Breast epithelium (tissue), 4 donors: Measurements from ENCODE around the gene C6orf89. TPM values are rescaled to one million over a fixed set of nuclear protein-coding genes. Genes with fewer than 3 reads are reported as not detected.

ENCODE experiments used
- DNase-seq, 2 donors: peaks; one replicate each; pipeline ENCODE4 v3.0.0-alpha.2; 2019; ENCODE audit warnings: low spot score in 2 of 2
- H3K27ac ChIP-seq, 2 donors: fragments of 200-600 bp; sonication (generic) in 1 of 2; one replicate each; pipeline ENCODE4 v1.5.1; 2016 to 2019; ENCODE audit warnings: mild to moderate bottlenecking in 1 of 2
- H3K27me3 ChIP-seq, 2 donors: fragments of 200-600 bp; sonication (generic) in 1 of 2; one replicate each; pipeline versions ENCODE4 v1.5.1 to v1.6.0; 2017 to 2019; ENCODE audit warnings: control low read depth in 1 of 2, mild to moderate bottlenecking in 1 of 2
- H3K36me3 ChIP-seq: fragments of 200-600 bp; one replicate; pipeline ENCODE4 v1.5.1; 2019
- H3K4me1 ChIP-seq, 2 donors: fragments of 200-600 bp; sonication (generic); one replicate each; pipeline ENCODE4 v1.5.1; 2016 to 2019; ENCODE audit warnings: control low read depth in 1 of 2
- H3K4me3 ChIP-seq, 3 donors: fragments of 200-600 bp; sonication (generic); 1 replicate in 2 of 3; 2 replicates in 1 of 3; pipeline ENCODE4 v1.5.1; 2016 to 2019; ENCODE audit warnings: mild to moderate bottlenecking in 3 of 3, moderate library complexity in 2 of 3
- H3K9me3 ChIP-seq, 2 donors: fragments of 200-600 bp; sonication (generic) in 1 of 2; one replicate each; pipeline ENCODE4 v1.5.1; 2016 to 2019; ENCODE audit warnings: control low read depth in 1 of 2
- CTCF ChIP-seq, 3 donors: fragments of 450-650 bp; IDR thresholded peaks; one replicate each; pipeline ENCODE4 v1.5.1; 2016 to 2017; ENCODE audit warnings: antibody characterized with exemption in 3 of 3, mild to moderate bottlenecking in 3 of 3, moderate library complexity in 3 of 3
- POLR2A ChIP-seq: fragments of 450-650 bp; IDR thresholded peaks from one replicate; pipeline ENCODE4 v1.6.1; 2016; ENCODE audit warnings: antibody characterized with exemption, mild to moderate bottlenecking, moderate library complexity
- POLR2AphosphoS5 ChIP-seq, 3 donors: sonication (generic); formaldehyde crosslinking; IDR thresholded peaks; one replicate each; pipeline ENCODE4 v1.6.1; 2017; ENCODE audit warnings: antibody characterized with exemption in 3 of 3
- intact Hi-C: fragments of 100-400 bp; cut with DNase I; formaldehyde crosslinking; loops from one replicate; pipeline ENCODE4 v1.15.1; 2023; ENCODE audit warnings: low total_unique reads
- total RNA-seq, 3 donors: library from RNA; depleted of rRNA; stranded (reverse); fragments of >200 nt; gene quantifications; one replicate each; pipeline ENCODE4 v1.1.0, GENCODE V29; 2016

C6orf89 gene
- total RNA-seq, 3 donors from 2014 or later, result 32.8 to 58.7 (median 45.4) TPM

DNA sequence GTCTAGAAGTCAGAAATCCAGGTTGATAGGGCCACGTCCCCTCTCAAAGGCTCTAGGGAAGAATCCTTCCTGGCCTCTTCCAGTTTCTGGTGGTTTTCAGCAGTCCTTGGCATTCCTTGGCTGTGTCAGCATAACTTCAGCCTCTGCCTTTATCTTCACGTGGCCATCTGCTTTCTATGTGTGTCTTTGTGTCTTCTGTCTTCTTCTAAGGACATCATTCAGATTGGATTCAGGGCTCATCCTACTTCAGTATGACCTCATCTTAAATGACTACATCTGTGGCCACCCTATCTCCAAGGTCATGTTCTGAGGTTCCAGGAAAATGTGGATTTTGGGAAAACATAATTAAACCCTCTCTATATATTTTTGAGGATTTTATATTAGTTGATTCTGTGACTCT is 23.0 kb downstream of the C6orf89 start:
- Histone ChIP-seq H3K27ac (no peak overlapping the region), H3K36me3 (no peaks in the 10 kb centered on the region), H3K4me3 (no peak overlapping the region), H3K4me1 (peaks cover 6 to 16% of the 10 kb centered on the region in 2 donors), H3K9me3 (no peaks in the 10 kb centered on the region), H3K27me3 (no peaks in the 10 kb centered on the region)
- TF ChIP-seq CTCF (IDR thresholded peaks at IDR 0.05) (no peak), POLR2AphosphoS5 (IDR thresholded peaks at IDR 0.05) (no peak), POLR2A (no peak)
- intact Hi-C loops, result loop anchor here (5.0 kb wide), 1 partner anchor 414 kb away; no protein-coding TSS in a partner anchor
- DNase-seq, result no peak

DNA sequence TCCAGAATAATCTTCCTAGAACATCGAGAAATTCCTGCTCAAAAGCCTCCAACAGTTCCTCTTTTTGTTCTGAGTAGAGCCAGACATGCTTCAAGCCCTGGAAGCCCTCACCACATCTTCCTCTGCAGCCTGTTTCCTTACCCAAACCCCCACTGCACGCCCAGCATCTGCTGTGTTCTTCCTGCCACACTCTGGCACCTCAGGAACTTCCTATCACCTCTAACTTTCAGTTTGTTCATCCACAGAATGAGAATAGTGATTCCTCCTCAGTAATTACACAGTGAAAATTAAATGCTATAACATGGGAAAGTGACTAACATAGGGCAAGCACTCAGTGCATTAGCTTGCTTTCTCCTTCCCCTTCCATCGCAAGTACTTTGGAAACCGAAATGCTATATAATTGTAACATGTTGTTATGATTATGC is 26.3 kb downstream of the C6orf89 start:
- intact Hi-C loops, result no loop called here
- DNase-seq, result no peak
- Histone ChIP-seq H3K36me3 (no peaks in the 10 kb centered on the region), H3K9me3 (no peaks in the 10 kb centered on the region), H3K4me3 (no peak overlapping the region), H3K4me1 (peaks cover 6 to 9% of the 10 kb centered on the region in 2 donors), H3K27me3 (no peaks in the 10 kb centered on the region), H3K27ac (peak overlapping the region; percentile 67 to 69)
- no peak for TF ChIP-seq CTCF (IDR thresholded peaks at IDR 0.05)
- TF ChIP-seq POLR2AphosphoS5 (IDR thresholded peaks at IDR 0.05), result no peak
- no peak for TF ChIP-seq POLR2A

- H3K27me3 ChIP-seq, result no peaks in the 10 kb centered on the region
- H3K27ac ChIP-seq, result peak overlapping the region; percentile 67 to 69
- peaks cover 6 to 7% of the 10 kb centered on the region in 2 donors for H3K4me1 ChIP-seq
- H3K4me3 ChIP-seq, result no peak overlapping the region
- no peaks in the 10 kb centered on the region for H3K36me3 ChIP-seq
- DNase-seq, result no peak
- no peaks in the 10 kb centered on the region for H3K9me3 ChIP-seq
- intact Hi-C loops, result no loop called here
- TF ChIP-seq POLR2AphosphoS5 (IDR thresholded peaks at IDR 0.05), result no peak
- no peak for TF ChIP-seq POLR2A
- no peak for TF ChIP-seq CTCF (IDR thresholded peaks at IDR 0.05)
Measured at GRCh38 chr6:36912586-36912985, 26.8 kb downstream of the C6orf89 start.

GRCh38 chr6:36913082-36913481 is 27.3 kb downstream of the C6orf89 start:
- Histone ChIP-seq H3K4me1 (peaks cover 3 to 6% of the 10 kb centered on the region in 2 donors), H3K36me3 (no peaks in the 10 kb centered on the region), H3K4me3 (no peak overlapping the region), H3K9me3 (no peaks in the 10 kb centered on the region), H3K27ac (peak overlapping the region; percentile 69 to 71), H3K27me3 (no peaks in the 10 kb centered on the region)
- no peak for DNase-seq
- TF ChIP-seq POLR2A (no peak), CTCF (IDR thresholded peaks at IDR 0.05) (no peak), POLR2AphosphoS5 (IDR thresholded peaks at IDR 0.05) (no peak)
- intact Hi-C loops, result no loop called here

DNA sequence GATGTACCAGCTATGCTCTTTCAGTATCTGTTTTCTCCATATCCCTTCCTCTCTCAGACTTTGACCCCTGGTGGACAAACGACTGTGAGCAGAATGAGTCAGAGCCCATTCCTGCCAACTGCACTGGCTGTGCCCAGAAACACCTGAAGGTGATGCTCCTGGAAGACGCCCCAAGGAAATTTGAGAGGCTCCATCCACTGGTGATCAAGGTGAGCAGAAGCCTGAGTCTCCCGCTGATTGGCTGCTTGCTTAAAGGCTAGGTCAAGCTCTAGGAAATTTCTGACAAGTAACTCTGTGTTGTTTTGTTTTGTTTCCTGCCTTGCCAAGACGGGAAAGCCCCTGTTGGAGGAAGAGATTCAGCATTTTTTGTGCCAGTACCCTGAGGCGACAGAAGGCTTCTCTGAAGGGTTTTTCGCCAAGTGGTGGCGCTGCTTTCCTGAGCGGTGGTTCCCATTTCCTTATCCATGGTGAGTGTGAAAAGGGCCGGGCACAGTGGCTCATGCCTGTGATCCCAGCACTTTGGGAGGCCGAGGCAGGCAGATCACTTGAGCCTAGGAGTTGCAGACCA is 28.6 kb downstream of the C6orf89 start:
- Histone ChIP-seq H3K36me3 (no peaks in the 10 kb centered on the region), H3K27me3 (no peaks in the 10 kb centered on the region), H3K27ac (peak overlapping the region; percentile 1 to 69), H3K4me3 (no peak overlapping the region), H3K9me3 (no peaks in the 10 kb centered on the region), H3K4me1 (peaks cover 3 to 6% of the 10 kb centered on the region in 2 donors)
- TF ChIP-seq POLR2A (no peak), POLR2AphosphoS5 (IDR thresholded peaks at IDR 0.05) (peak in 1 of 3 donors; percentile 58), CTCF (IDR thresholded peaks at IDR 0.05) (peak; percentile 2 to 51 (median 19))
- intact Hi-C loops, result no loop called here
- DNase-seq, result peak in 1 of 2 donors; percentile 86
